ENCODE data around the gene FLYWCH1.
A peak's percentile ranks its signal among the peaks of the same experiment; 100 is the strongest.

The FLYWCH1 gene

DNA sequence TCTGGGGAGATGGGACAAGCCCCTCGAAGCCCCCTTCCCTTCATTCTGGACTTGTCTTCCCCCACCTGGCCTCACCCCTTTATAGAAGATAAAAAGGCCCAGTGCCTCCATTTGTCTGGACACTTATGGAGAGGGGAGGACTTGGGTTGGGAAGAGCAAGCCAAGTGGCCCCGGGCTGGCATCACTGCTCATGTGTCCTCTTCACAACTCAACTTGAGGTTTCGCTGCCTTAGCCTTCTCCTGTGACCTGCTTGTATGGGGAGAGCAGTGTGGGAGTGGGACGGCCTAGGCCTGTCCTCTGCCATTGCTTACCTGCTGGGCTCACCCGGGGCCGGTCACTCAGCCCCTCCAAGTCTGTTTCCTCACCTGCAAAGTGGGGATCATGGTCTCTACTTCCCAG is 58.8 kb downstream of the FLYWCH1 start:
- no peak for DNase-seq

DNA sequence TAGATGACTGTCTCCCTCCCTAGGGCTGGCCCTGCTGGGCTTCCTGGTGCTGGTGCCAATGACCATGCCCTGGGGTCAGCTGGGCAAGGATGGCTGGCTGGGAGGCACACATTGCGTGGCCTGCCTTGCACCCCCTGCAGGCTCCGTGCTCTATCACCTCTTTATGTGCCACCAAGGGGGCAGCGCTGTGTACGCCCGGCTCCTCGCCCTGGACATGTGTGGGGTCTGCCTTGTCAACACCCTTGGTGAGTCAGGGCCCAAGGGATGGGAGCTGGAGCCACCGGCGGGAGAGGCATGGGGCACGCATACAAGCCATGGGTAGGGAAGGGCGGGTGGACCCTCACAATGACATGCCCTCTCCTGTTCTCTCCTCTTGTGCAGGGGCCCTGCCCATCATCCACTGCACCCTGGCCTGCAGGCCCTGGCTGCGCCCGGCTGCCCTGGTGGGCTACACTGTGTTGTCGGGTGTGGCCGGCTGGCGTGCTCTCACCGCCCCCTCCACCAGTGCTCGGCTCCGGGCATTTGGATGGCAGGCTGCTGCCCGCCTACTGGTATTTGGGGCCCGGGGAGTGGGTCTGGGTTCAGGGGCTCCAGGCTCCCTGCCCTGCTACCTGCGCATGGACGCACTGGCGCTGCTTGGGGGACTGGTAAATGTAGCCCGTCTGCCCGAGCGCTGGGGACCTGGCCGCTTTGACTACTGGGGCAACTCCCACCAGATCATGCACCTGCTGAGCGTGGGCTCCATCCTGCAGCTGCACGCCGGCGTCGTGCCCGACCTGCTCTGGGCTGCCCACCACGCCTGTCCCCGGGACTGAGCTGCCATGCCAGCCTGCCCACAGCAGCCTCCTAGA is 59.6 kb downstream of the FLYWCH1 start:
- DNase-seq = no peak

DNA sequence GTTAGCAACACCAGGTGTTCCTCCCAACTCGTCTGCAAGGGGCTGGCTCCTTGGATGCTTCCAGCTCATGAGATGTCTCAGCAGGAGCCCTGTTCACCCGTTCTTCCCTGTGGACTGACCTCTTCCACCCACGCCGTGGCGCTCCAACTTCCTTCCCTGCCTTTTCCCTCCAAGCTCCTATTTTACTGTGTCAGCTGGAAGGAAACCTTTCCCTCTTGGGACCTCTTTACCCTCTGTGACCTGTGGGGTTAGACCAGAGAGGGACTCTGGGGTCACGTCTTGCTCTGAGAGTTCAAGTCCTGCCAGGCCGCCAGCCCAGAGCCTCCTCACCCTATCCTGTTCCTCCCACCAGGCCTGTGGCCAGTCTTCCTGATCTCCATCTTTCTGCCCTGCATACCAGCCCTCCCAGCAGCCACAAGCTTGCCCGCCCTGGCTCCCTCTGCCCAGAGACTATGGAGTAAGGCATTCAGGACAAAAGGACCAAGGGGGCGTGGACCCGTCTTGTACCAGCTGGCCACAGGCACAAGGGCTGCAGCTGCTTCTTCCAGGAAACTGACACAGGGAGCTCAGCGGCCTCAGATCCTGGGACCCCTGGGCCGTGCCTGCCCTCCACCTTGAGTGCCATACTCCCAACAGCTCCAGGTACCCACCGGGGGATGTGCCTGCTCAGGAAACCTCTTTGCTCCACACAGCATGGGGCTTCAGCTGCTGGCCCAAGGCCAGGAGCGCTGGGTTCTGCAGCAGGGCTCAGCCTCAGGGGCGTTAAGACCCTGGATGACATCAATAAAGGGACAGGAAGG is 60.5 kb downstream of the FLYWCH1 start:
- DNase-seq = no peak

DNA sequence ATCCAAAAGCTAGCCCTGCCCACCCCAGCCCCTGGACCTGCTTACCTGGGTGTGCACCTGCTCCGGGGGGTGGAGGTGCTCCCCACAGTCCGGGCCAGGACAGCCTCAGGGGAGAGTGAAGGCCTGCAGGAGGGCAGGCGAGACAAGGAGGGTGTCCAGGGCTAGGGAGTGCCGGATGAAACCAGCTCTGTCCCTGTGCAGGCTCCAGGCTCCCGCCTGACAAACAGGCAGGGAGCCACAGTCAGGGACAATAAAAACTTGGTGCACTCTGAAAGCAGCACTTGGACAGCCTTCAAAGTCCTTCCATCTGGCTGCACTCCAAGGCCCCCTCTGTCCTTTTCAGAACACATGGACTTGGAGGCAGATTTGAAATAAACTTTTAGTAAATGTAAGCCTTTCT is 61.4 kb downstream of the FLYWCH1 start:
- no peak for DNase-seq

DNA sequence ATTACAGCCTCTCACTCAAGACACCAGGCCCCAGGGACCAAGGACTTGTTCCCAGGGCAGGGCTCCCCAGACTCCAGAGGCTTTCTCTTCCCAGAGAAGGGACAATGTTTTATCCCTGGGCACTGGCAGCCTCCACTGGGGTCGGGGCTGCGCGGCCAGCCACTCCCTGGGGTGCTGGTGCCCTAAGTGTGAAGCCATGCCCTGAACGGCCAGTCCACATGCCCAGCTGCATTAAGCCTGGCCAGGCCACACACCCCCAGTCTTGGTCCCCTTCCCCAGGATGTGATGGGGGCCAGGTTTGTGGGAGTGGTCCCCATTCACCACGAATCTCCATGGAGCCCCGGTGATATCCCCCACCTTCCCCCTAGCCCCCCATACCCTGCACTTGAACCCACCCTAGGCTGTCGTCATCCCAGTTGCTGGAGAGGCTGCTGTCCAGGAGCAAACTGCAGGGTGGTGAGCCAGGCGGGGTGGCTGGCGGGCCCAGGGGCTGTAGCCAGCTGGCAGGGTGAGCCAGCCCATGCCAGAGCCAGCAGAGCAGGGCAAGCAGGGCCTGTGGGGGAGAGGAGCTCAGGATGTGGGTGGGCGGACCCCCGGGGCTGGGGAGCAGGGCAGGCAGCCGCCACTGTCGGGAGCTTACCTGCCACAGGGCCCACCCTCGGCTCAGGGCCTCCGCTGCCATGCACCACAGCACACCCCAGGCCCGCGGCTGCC is 62.0 kb downstream of the FLYWCH1 start:
- DNase-seq = no peak

DNA sequence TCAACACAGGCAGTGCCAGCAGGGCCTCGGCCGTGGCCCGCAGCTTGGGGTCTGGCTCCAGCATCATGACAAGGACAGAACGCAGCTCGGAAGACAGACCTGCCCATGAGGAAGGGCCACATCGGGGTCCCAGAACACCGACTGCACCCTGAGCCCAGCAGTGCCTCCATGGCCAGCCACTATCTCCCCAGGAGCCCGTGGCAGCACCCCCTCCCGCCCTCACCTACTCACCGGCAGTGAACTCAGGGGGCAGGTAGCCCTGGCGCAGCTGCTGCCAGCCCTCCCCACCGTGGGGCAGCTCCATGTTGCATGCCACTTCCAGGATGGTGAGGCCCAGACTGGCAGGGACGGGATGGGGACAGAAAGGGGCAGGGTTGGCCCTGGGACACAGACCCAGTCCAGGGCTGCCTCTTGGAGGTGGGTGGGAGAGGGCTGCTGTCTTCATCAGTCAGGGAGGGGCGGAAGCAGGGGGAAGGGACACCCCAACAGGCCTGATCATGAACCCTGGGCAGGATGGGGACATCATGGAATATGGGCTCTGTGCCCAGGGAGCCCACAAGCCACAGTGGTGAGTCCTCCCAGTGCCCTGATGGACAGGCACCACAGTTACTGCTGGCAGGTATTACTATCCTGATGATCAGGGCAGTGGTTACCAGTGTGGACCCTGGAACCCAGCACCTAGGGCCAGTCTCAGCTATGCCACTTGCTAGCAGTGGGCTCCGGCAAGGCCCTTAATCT is 62.8 kb downstream of the FLYWCH1 start:
- no peak for DNase-seq

DNA sequence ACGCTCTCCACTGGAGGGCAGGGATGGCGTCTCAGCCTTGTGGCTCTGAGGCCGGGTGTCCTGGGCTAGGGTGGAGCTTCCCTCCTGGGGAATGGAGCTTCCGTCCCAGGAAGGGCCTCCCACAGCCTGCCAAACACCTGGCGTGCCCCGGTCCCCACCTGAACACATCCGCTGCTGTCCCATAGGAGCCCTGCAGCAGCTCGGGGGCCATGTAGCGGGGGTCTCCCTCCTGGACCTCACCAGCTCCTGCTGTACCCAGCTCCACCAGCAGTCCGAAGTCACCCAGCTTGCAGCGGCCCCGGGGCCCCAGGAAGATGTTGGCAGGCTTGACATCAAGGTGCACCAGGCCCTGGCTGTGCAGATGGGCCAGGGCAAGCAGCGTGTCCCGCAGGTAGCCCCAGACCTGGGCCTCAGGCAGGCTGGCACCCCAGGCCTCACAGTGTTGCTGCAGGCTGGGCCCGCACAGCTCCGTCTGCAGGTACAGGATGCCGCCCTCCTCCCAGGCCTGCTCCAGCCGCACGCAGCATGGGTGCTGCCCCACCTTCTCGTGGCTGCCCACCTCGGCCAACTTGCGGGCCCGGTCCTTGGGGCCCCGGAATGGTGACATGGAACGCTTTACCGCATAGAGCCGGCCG is 63.5 kb downstream of the FLYWCH1 start:
- DNase-seq = no peak

DNA sequence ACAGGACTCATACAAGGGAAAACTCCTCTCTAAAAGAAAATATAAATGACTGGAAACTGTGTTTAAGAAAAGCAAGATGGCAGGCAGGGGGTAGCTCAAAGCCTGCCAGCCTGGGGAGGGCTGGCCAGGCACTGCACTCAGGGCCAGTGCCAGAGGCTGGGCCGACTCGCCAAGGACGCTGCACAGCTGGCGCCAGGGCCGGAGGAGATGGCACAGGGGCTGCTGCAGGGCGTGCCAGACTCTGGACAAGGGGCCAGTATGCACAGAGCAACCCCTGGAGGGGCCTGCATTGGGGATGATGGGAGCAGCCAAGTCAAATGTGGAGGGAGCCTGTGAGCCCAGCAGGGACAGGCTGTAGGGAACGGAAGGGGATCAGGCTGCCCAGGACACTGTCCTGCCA is 64.5 kb downstream of the FLYWCH1 start:
- no peak for DNase-seq

DNA sequence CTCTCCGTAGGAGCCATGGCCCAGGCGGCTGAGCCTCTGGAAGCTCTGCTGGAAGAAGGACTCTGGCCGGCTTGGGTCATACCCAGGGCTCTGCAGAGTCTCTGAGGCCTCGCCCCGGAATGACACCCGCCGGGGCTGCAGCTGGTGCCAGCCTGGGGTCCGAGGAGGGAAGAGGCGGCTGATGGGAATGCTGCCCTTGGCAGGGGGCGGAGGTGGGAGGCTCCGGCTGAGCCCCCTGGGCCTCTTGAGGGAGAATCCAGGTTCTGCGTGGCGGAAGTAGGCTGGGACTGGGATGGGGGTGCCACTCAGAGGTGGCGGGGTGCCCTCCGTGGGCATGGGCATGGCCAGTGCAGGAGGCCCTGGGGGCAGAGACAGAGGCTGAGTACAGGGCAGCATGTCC is 64.9 kb downstream of the FLYWCH1 start:
- no peak for DNase-seq

DNA sequence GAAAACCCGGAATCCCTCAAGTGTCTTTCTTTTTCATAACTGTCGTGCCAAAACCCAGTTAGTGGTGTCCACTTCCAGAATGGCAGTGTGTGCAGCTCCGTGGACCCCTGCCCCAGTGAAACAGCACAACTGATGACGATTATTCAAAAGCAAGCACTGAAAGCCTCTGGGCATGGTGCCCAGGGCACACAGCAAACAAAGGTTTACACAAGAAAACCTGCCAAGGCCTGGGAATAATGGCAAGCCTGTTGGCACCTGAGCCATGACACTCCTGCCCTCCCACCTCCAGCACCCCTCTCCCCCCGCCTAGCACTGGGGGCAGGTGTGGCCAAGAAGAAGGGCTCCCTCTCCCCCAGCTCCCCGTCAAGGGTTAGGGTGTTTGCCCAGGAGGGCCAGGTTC is 65.7 kb downstream of the FLYWCH1 start:
- no peak for DNase-seq

DNA sequence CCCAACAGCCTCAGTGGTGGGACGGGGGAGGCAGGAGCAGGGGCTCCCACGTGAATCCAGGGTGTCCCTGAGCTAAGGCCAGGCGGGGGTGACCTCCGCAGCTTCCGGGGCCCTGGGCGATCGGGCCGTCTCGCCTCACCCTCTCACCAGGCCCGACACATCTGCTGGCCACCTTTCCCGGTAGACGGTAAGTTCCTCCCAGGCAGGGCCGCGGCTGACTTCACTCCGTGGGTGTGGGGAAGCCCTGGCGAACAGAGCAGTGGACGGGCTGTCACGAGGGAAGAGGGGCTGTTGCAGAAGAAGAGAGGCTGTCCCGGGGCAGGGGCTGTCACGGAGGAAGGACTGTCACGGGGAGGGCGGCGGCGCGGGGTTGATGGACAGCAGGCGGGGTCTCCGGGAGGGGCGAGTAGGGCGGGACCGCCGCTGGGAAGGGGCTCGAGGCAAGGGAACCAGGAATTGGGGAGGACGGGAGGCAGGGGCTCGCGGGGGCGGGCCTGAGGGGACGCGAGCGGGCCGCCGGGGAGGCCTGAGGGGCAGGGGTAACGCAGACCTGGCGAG is 68.0 kb downstream of the FLYWCH1 start:
- no peak for DNase-seq

DNA sequence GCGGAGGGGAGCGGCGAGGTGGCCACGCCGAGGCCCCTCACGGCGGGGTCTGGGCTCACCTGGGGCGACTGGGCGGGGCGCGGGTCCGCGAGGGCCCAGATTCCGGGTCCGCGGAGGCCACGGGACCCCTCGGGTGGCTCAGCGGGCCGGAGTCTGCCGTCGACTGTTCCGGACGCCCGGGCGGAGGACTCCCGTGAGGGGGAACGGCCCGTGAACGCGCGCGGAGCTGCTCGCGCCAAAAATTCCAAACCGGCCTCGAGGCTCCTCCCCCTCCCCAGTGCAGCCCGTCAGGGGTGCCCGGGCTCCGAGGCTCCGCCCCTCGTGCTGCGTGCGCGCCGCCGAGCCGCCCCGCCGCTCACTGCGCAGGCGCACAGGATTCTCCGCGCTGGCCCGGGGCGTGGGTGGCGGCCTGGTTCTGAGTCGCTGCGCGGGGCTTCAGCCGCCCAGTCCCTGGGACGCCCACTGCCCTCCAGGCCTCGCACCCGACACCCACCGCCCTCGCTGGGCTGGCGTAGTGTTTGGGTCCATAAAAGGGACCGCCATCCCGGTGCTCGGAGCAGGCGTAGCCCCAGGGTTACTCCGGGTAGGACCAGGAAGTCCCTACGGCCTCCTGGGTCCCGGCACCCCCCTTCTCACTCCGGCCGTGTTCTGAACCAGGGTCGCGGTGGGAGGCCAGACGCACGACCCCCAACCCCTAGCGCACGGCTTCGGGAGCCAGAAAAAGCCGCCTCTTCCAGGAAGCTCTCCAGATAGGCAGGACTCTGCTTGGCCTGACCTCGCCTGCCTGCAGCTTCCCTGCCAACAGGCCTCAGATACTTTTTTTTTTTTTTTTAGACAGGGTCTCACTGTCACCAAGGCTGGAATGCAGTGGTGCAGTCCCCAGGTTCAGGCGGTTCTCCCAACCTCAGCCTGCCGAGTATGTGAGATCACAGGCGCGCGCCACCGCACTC is 68.8 kb downstream of the FLYWCH1 start, which contains the start of gene PKMYT1:
TSS of gene PKMYT1 (minus strand) at position 220 of the 950 bp plus-strand sequence. CDS start 789 bp downstream, outside the sequence.
- DNase-seq = peak; percentile 96

DNA sequence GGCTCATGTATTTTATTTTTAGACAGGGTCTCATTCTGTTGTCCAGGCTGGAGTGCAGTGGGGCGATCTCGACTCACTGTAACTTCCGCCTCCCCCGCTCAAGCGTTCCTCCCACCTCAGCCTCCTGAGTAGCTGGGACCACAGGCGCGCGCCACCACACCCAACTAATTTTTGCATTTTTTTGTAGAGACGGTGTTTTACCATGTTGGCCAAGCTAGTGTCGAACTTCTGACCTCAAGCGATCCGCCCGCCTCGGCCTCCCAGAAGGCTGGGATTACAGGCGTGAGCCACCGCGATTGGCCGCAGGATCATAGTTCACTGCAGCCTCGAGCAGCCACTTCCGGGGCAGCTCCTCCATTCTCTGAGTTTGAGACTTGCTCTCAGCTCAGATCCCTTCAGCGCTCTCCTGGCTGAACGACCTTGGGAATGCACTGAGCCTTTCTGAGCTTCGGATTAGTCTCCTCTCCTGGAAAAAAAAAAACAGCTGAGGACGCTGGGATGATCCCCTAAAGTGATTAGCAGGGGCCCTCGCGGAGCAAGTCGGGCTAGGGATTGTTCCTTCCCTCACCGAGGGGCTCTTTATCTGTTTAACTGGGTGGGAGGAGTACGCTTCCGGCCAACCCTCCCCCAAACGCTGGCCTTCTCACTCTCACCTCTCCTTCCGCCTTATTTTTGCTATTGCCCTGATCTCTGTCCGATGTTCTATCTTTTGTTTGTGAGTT is 69.6 kb downstream of the FLYWCH1 start:
- DNase-seq = no peak

DNA sequence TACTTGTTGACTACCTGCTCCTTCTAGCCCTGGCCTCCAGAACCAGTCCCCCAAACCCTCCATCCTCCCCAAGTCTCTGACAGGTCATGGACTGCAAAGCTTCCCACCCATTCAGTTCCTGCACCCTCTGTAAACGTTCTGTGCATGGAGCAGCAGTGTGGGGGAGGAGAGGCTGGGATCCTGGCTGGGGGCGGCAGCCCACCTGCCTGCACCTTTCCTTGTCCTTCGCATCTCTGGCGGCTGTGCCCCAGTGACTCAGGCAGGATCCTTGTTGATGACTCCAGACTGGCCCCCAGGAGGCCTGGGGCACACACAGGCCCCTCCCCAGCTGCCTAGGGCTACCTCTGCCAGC is 70.1 kb downstream of the FLYWCH1 start:
- no peak for DNase-seq

DNA sequence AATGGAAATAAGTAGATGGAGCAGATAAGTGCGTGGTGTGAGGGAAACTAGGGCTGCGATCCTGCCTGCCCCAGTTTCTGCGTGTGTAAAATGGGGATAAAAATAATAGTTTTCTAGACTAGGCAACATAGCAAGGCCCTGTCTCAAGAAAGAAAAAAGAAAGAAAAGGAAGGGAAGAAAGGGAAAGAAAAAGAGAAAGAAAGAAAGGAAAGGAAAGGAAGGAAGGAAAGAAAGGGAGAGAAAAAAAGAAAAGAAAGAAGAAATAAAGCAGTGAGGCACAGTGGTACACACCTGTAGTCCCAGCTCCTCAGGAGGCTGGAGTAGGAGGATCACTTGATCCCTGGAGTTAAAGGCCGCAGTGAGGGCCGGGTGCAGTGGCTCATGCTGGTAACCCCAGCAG is 70.7 kb downstream of the FLYWCH1 start:
- DNase-seq = no peak

DNA sequence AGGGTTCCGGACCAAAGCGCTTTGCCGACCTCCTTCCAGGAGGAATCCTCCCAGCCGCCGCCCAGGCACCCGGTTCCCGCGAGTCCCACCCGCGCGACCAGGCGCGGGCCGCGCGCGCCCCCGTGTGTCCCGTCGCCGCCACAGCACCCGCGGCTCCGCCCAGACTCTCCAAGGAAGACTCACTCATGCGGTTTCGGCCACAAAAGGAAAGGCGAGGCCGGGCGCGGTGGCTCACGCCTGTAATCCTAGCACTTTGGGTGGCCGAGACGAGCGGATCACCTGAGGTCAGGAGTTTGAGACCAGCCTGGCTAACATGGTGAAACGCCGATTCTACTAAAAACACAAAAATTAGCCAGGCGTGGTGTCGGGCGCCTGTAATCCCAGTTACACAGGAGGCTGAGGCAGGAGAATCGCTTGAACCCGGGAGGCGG is 72.0 kb downstream of the FLYWCH1 start:
- DNase-seq = peak; percentile 76

DNA sequence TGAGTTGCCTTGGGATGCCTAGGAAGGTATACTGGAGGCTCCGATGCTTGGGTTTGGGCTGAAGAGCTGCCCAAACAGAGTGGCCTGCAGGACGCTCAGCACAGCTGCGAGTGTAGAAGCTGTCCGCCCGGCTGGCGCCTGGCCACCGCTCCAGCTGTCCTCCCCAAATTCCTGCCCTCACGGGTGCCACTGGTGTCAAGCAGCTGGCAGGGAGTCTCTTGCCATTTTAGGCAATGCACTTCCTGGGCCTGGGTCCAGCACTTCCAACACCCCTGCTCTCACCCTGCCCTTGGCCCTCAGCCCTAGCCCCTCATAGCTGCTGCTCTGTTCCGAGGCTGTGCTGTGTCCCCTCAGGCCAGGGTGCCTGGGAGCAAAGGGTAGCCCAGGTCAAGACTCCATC is 73.7 kb downstream of the FLYWCH1 start:
- no peak for DNase-seq

DNA sequence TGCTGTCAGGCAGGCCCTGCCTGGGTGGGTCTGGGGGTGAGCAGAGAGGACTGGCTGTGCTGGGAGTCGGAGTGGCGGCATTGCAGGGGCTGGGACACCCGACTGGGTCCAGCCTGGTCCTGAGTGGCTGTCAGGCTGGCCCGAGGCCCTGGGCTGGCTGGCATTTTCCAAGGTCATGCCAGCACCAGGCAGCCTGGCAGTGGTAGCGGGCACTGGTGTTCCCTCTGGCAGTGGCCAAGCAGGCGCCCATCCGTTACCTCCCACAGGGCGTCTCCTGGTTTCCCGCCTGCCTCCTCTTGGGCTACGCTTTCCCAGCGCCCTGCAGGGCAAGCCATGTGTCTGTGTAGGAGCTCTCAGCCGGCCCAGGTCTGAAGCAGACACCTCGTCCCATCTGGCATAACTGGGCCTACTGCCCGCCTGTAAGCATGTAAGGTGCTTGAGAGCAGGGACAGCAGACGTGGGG is 74.2 kb downstream of the FLYWCH1 start:
- no peak for DNase-seq

DNA sequence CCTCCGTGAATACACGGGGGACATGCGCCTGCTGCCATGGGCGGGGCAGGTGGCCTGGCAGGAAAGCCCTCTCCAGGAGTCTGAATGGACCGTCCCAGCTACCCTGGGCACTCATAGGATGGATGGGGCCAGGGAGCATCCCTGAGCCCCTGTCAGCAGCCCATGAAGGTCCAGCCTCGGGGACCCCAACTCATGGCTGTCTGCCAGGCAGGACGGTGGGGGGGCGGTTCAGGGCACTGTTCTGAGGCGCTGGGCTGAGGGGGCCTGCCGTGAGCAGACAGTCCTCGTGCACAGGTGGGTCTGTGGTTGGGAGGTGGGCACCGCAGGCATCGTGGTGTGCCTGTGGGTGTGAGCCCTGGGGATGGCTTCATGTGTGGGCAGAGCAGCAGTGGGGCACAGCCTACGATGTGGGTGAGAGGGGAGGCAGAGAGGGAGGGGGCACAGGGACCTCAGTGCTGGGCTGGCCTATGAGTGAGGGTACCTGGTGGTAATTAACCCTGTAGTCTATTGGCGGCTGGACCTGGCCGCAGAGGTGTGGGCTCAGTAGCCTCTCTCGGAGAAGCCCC is 75.0 kb downstream of the FLYWCH1 start:
- DNase-seq = no peak

DNA sequence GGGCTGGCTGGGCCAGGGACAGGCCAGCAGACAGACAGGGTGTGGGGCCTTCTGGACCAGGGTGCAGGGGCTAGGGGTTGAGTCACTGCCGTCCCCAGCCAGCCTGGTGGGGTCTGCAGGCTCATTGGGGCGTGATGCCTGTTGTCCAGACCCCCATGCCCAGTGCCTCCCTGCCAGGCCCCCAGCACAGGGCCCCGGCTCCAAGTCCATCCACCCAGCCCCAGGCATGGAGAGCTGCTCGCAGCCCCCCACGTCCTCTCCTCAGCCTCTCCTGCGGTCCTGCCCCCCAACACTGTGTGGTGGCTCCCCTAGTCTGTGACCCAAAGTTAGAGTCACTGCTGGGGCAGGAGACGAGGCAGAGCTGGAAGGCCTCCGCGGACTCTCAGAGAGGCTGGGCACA is 75.6 kb downstream of the FLYWCH1 start:
- no peak for DNase-seq
